MV-4-11 (cell line): ENCODE measurements around the gene MCM9.
A peak's percentile ranks its signal among the peaks of the same experiment; 100 is the strongest.

Experiments
- DNase-seq: peaks from one replicate; lab custom pipeline; 2025; lab: John Stamatoyannopoulos, UW

The MCM9 gene

GRCh38 chr6:118934461-118935330 is at the start of gene MCM9:
TSS of gene MCM9 (minus strand) at chr6:118935159. CDS start at chr6:118931723, 3,436 bp downstream.
- peak; percentile 86 for DNase-seq

DNA sequence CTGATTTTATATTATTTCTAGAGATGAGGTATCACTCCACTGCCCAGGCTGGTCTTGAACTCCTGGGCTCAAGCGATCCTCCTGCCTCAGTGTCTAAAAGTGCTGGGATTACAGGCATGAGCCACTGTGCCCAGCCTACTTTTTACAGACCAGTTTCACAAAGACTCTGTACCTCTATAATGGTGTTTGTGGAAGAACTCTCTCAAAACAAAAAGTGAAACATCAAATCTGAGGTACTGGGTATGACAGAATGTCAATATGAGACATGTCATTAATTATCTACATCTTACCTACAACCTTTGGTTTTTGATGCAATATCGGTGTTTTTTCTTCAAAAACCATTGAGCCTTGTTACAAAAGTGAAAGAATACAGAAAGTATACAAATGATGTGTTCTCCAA is 49.4 kb upstream of the MCM9 start:
- DNase-seq, result no peak

- no peak for DNase-seq
Measured at GRCh38 chr6:118982575-118982911, 47.6 kb upstream of the MCM9 start.

DNA sequence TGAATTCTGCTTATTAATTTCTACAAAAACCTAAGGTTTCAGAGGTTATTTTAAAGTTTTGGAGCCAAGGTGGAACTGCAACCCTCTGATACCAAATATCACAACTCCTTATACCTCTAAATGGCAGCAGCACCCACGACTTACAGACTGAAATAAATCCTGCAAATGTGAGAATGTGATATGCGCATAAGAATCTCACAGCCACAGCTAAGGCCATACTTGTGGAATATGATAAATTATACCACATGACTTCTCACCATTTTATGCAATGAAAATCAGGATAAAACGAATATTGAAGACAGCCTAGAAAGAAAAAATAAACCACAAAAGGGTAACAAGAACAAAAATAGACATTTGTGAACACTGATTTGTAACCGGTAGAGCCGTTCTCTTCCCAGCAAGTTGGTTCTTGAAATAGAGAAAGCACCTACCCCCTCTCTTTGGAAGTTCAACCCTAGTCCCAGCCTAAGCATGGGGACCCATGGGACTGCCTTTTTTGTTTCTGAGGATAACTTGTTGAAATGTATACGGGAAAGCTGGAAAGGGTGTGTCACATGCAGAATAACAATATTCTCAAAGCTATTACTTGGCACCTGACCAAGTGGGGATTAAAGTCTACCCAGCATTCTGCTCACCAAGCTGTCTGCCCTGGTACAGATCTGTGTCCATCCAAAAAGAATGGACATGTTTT is 47.1 kb upstream of the MCM9 start:
- DNase-seq, result no peak

DNA sequence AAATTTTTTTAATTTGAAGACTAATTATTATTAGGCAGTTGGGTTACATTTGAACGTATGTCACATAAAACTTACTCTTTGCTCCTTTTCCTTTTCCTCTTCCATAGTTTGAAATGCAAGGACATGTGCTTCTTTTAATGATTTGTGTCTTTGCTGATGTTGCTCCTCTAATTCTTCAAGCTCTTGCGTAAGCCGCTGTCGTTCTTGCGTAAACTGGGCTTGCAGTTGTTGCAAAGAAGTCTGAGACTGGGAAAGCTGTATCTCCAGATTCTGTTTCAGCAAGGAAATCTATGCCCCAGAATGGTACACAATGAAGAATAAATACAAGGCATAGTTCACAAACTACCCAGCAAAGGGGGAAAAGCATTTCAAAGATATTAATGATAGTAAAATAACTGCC is 45.1 kb upstream of the MCM9 start:
- peak; percentile 71 for DNase-seq

DNA sequence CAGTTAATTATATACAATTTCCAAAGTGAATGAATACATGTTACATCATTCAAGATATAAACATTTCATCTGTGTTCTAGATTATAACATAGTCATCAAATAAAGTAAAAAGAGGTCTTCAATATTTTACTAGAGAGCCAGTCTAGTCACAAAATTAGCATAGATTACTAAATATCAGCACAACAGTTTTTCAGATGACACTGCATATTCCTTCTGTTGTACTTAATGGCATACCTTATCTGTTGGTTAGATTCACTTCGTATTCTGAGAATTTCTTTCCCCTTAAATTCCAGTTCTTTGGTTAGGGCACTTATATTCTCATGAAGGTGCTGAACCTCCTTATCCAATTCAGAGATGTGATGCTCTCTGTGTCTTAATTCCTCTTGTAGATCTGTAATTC is 39.8 kb upstream of the MCM9 start:
- no peak for DNase-seq

GRCh38 chr6:118971682-118972081 is 36.7 kb upstream of the MCM9 start:
- DNase-seq, result no peak

DNA sequence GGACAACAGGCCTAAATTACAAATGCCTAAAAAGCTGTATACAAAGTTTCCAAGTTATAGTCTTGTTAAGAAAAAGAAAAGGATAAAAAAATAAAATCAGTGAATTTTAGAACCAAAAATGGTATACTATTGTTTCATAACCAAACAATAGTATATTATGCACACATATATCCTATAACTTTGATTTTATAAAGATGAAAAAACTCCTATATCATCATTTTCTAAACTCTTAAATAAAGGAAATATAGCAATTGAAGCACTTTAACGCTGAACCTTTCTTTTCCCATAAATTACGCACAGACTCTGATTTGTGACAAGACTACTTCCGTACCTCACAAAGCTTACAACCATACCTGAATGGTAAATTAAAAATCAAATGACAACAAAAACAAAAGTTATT is 35.9 kb upstream of the MCM9 start:
- no peak for DNase-seq

GRCh38 chr6:118968416-118968815 is 33.5 kb upstream of the MCM9 start:
- DNase-seq, result peak; percentile 33

DNA sequence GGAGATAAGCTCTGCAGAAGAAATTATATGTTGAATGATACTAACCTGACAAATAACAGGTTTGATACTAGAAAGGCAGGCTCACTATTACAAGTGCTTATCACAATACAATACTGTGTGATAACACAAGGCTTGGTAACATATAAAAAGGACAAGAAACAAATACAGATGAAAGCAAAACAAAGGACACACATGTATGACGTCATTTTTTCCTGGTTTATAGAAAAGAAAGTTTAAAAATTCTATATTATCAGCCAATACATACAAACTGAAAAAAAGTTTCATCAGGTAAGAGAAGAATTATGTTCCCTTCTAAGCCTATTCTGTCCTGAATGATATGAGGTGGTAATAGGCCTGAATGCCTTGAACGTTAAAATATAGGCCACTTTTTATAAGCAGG is 32.3 kb upstream of the MCM9 start:
- DNase-seq, result no peak

GRCh38 chr6:118965843-118966370 is 30.9 kb upstream of the MCM9 start:
- no peak for DNase-seq

DNA sequence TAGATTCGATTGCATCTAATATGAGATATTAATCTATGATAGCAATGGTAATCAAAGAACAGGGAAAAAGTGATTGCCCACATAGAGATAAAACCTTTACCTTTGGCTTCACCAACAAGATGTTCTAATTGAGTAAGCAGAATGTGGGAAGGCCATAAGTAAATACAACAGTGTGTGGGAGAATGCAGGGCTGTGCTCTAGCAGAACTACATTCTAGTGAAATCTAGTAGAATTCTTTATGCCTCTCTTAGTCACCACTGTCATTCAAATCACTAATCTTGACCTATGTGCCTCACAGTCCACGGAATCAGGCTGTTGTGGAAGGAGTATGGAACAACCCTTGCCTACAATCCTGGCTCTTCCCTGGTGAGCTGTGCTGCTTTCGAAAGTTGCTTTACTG is 30.4 kb upstream of the MCM9 start:
- no peak for DNase-seq

GRCh38 chr6:118963003-118963402 is 28.0 kb upstream of the MCM9 start:
- peak; percentile 9 for DNase-seq

DNA sequence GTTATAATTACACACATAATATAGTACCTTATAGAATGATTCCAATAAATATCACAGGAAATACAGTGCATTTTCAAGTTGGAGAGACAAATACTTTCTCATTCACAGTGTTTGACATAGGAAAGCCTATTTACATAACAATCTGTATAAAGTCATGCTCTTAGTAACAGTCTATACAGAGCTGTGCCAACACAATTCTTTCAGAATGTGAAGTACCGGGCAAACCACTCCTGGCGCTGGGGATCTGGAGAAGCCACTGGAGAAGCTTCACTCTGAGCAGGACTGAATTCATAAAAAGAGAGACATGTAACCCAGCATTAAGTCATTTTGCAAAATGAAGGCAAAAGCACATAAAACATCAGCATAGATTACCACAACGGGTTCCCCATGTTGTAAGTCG is 24.9 kb upstream of the MCM9 start:
- DNase-seq, result no peak

GRCh38 chr6:118953391-118953790 is 18.4 kb upstream of the MCM9 start:
- no peak for DNase-seq

- peak; percentile 58 for DNase-seq
Measured at GRCh38 chr6:118952683-118953082, 17.7 kb upstream of the MCM9 start.

DNA sequence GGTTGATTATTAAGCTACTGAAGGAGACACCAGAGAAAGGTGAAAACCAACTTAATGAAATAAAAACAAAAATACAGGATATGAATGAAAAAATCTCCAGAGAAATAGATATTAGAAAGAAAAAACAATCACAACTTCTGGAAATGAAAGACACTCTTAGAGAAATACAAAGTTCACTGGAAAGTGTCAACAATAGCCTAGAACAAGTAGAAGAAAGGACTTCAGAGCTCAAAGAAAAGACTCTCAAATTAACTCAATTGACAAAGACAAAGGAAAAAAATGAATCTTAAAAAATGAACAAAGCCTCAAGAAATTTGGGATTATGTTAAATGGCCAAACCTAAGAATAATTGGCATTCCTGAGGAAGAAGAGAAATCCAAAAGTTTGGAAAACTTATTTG is 10.3 kb upstream of the MCM9 start:
- DNase-seq, result no peak

DNA sequence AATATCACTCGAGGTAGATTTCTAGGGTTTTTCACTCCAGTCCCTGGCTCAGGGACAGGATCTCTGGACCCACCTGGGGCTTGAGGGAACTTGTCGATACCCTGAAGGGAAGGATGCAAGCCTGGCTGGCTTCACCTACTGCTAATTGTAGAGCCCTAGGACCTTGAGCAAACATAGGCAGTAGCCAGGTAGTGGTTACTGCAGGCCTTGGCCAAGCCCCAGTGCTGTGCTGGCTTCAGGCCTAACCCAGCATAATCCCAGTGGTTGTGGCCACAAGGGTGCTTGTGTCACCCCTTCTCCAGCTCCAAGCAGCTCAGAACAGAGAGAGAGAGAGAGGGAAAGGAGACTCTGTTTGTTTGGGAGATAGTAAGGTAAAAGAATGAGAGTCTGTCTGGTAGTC is 5.8 kb upstream of the MCM9 start:
- DNase-seq, result no peak

DNA sequence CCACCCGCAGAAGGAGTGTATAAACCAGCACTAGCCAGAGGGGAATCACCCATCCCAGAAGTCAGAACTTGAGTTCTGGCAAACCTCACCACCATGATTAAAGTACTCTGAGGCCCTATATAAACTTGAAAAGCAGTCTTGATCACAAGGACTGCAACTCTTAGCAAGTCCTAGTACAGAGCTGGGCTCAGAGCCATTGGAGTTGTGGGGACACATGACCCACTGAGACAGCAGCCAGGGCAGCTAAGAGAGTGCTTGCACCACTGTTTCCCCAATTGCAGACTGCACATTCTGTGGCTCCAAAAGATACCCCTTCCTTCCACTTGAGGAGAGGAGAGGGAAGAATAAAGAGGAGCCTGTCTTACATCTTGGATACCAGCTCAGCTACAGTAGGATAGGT is 4.7 kb upstream of the MCM9 start:
- no peak for DNase-seq

GRCh38 chr6:118935978-118936703 is 1.2 kb upstream of the MCM9 start:
- no peak for DNase-seq

GRCh38 chr6:118935331-118935668 is 341 bp upstream of the MCM9 start:
- DNase-seq, result no peak

- no peak for DNase-seq
Measured at GRCh38 chr6:118933855-118934460, 1.0 kb downstream of the MCM9 start.
